G401 (cell line): ENCODE measurements around the gene GAST. TPM values are rescaled to one million over a fixed set of nuclear protein-coding genes. Genes with fewer than 3 reads are reported as not detected.
"Not testable (repeated sequence)": the region's sequence is repeated elsewhere in the genome, so short reads cannot be mapped to it uniquely, and the experiment has no call there.

ENCODE experiments used
- DNase-seq: peaks from one replicate; pipeline ENCODE4 v3.0.0-alpha.2; 2015; ENCODE audit warnings: low spot score
- in situ Hi-C: cut with HindIII; loops from 2 replicates; pipeline ENCODE4 v1.10.0; 2016; ENCODE audit warnings: low sequenced_read_pairs, mixed read lengths
- total RNA-seq: library from RNA; depleted of rRNA; stranded (reverse); fragments of >200 nt; shearing (Covaris generic); gene quantifications from 2 replicates; pipeline ENCODE4 v1.2.3, GENCODE V29; 2014

Gene GAST
- total RNA-seq, 1 experiment from 2014 or later: not detected

GRCh38 chr17:41681776-41682175, 30.4 kb upstream of the GAST start:
- in situ Hi-C loops: no loop called here
- no peak for DNase-seq

- DNase-seq: no peak
- in situ Hi-C loops: no loop called here
Measured at GRCh38 chr17:41682631-41683030, 29.5 kb upstream of the GAST start.

GRCh38 chr17:41683441-41684007, 28.6 kb upstream of the GAST start:
- in situ Hi-C loops: no loop called here
- no peak for DNase-seq

- in situ Hi-C loops: no loop called here
- no peak for DNase-seq
Measured at GRCh38 chr17:41684035-41684434, 28.1 kb upstream of the GAST start.

- DNase-seq, in situ Hi-C loops: not testable (repeated sequence)
Measured at GRCh38 chr17:41685753-41686152, 26.4 kb upstream of the GAST start.

- no peak for DNase-seq
- in situ Hi-C loops: no loop called here
Measured at GRCh38 chr17:41686281-41686680, 25.9 kb upstream of the GAST start.

- in situ Hi-C loops: no loop called here
- DNase-seq: peak; percentile 70
Measured at GRCh38 chr17:41687828-41688640, 24.1 kb upstream of the GAST start.

GRCh38 chr17:41688641-41689496, 23.3 kb upstream of the GAST start, which contains the start of gene EIF1:
Gene EIF1 (plus strand): TSS chr17:41688885. CDS start chr17:41689039, 154 bp downstream.
- DNase-seq: peak; percentile 100
- in situ Hi-C loops: no loop called here

GRCh38 chr17:41689497-41690299, 22.4 kb upstream of the GAST start:
- DNase-seq: peak; percentile 42

GRCh38 chr17:41690497-41690896, 21.6 kb upstream of the GAST start:
- in situ Hi-C loops: no loop called here
- DNase-seq: no peak

More at GRCh38 chr17:41689497-41690299, 22.4 kb upstream of the GAST start:
- in situ Hi-C loops: no loop called here

GRCh38 chr17:41691031-41691777, 20.9 kb upstream of the GAST start:
- no peak for DNase-seq
- in situ Hi-C loops: no loop called here

GRCh38 chr17:41692722-41693521, 19.2 kb upstream of the GAST start:
- no peak for DNase-seq
- in situ Hi-C loops: no loop called here

GRCh38 chr17:41695134-41695661, 16.9 kb upstream of the GAST start:
- in situ Hi-C loops: no loop called here
- peak; percentile 27 for DNase-seq

GRCh38 chr17:41695954-41696757, 16.0 kb upstream of the GAST start:
- in situ Hi-C loops: no loop called here
- peak; percentile 85 for DNase-seq

- in situ Hi-C loops: no loop called here
- peak; percentile 23 for DNase-seq
Measured at GRCh38 chr17:41697122-41697962, 14.8 kb upstream of the GAST start.

- DNase-seq, in situ Hi-C loops: not testable (repeated sequence)
Measured at GRCh38 chr17:41700843-41701242, 11.3 kb upstream of the GAST start.
